HepG2 (cell line): ENCODE results near the gene ZFPL1. TPM values are rescaled to one million over a fixed set of nuclear protein-coding genes. Genes with fewer than 3 reads are reported as not detected.

ENCODE experiments used
- CENPT ChIP-seq: sonication (generic); formaldehyde crosslinking; IDR thresholded peaks from 2 replicates; pipeline ENCODE4 v1.8.0; 2022; ENCODE audit warnings: low read depth, mild to moderate bottlenecking, moderate library complexity, missing genetic modification reagents
- DBP ChIP-seq: sonication (generic); formaldehyde crosslinking; IDR thresholded peaks from 2 replicates; pipeline ENCODE4 v1.4.0; 2020; ENCODE audit warnings: missing genetic modification reagents; ENCODE audit errors: not compliant biosample characterization
- HDAC6 ChIP-seq: fragments of 200-600 bp; sonication (generic); IDR thresholded peaks from 2 replicates; pipeline ENCODE4 v1.7.0; 2017; ENCODE audit warnings: mild to moderate bottlenecking, antibody characterized with exemption, low read length, low read depth
- KLF16 ChIP-seq, 2 experiments: sonication (generic) in 1 of 2; formaldehyde crosslinking in 1 of 2; IDR thresholded peaks; 2 replicates each; pipeline versions ENCODE4 v1.6.1 to v1.8.0; 2016 to 2023; ENCODE audit warnings: missing genetic modification reagents in 2 of 2, missing compliant biosample characterization in 1 of 2
- RAD21 ChIP-seq: fragments of 450-650 bp; formaldehyde crosslinking; IDR thresholded peaks from 2 replicates; pipeline ENCODE4 v1.5.0; 2020; ENCODE audit warnings: mild to moderate bottlenecking
- SP4 ChIP-seq: sonication (generic); formaldehyde crosslinking; IDR thresholded peaks from 2 replicates; pipeline ENCODE4 v1.8.1; 2023; ENCODE audit warnings: mild to moderate bottlenecking, missing genetic modification reagents
- U2AF1 ChIP-seq: fragments of 200-400 bp; formaldehyde crosslinking; optimal IDR thresholded peaks from 2 replicates; pipeline ENCODE3; 2017; ENCODE audit warnings: mild to moderate bottlenecking, low read depth, low read length
- ZNF101 ChIP-seq: sonication (generic); formaldehyde crosslinking; IDR thresholded peaks from 2 replicates; pipeline ENCODE4 v1.4.0; 2020; ENCODE audit warnings: mild to moderate bottlenecking, low read depth, missing genetic modification reagents, borderline replicate concordance
- ZNF329 ChIP-seq: sonication (generic); formaldehyde crosslinking; IDR thresholded peaks from 2 replicates; pipeline ENCODE4 v1.9.0; 2021; ENCODE audit warnings: low read depth, mild to moderate bottlenecking, missing genetic modification reagents
- ZNF407 ChIP-seq: sonication (generic); formaldehyde crosslinking; IDR thresholded peaks from one replicate; pipeline ENCODE4 v1.5.1; 2020; ENCODE audit warnings: mild to moderate bottlenecking, missing genetic modification reagents; ENCODE audit errors: not compliant biosample characterization
- ZNF451 ChIP-seq: sonication (generic); formaldehyde crosslinking; IDR thresholded peaks from 2 replicates; pipeline ENCODE4 v1.5.0; 2020; ENCODE audit warnings: mild to moderate bottlenecking, missing genetic modification reagents
- ZNF501 ChIP-seq: sonication (generic); formaldehyde crosslinking; IDR thresholded peaks from 2 replicates; pipeline ENCODE4 v1.5.1; 2020; ENCODE audit warnings: mild to moderate bottlenecking, moderate library complexity, missing genetic modification reagents
- ZNF549 ChIP-seq: sonication (generic); formaldehyde crosslinking; IDR thresholded peaks from 2 replicates; pipeline ENCODE4 v1.5.0; 2020; ENCODE audit warnings: missing genetic modification reagents
- ZNF615 ChIP-seq: sonication (generic); formaldehyde crosslinking; IDR thresholded peaks from 2 replicates; pipeline ENCODE4 v1.5.0; 2020; ENCODE audit warnings: mild to moderate bottlenecking, missing genetic modification reagents, borderline replicate concordance
- ZNF672 ChIP-seq: sonication (generic); formaldehyde crosslinking; IDR thresholded peaks from 2 replicates; pipeline ENCODE4 v1.8.1; 2022; ENCODE audit warnings: missing genetic modification reagents
- ZNF777 ChIP-seq: sonication (generic); formaldehyde crosslinking; IDR thresholded peaks from 2 replicates; pipeline ENCODE4 v1.4.0; 2020; ENCODE audit warnings: missing genetic modification reagents
- polyA plus RNA-seq, 8 experiments: library from polyadenylated mRNA; depleted of rRNA in 3 of 8; stranded (reverse) in 7 of 8; unstranded in 1 of 8; fragments of >200 nt; fragmentation: Illumina TruSeq in 4 of 8; extraction: Trizol in 4 of 8; gene quantifications; 2 replicates each; pipeline versions ENCODE4 v1.2.1 to v1.2.3, GENCODE V29; 2011 to 2016; ENCODE audit warnings: low read depth in 4 of 8, missing spikeins in 1 of 8, mixed read lengths in 1 of 8; ENCODE audit not compliant: insufficient read depth in 1 of 8
- total RNA-seq, 5 experiments: library from RNA; depleted of rRNA; stranded (reverse); fragments of >200 nt; fragmentation: Illumina TruSeq; extraction: Trizol; gene quantifications; 2 replicates each; pipeline ENCODE4 v1.2.3, GENCODE V29; 2016; ENCODE audit warnings: low read depth in 1 of 5
- TF ChIP-seq, protein P1 (sequence below): sonication (generic); formaldehyde crosslinking; conservative IDR thresholded peaks from 2 replicates; pipeline ENCODE4 v1.4.0; 2020; ENCODE audit warnings: missing genetic modification reagents
- TF ChIP-seq, protein P2 (sequence below): sonication (generic); formaldehyde crosslinking; IDR thresholded peaks from 2 replicates; pipeline ENCODE4 v1.4.0; 2020; ENCODE audit warnings: missing genetic modification reagents, low read depth, mild to moderate bottlenecking, borderline replicate concordance

Gene ZFPL1
- total and polyA plus RNA-seq, 2 of the 13 experiments (the other 11 are each of a cell fraction or from before 2014, with no cell fraction given): 32.2 to 56.0 TPM

DNA sequence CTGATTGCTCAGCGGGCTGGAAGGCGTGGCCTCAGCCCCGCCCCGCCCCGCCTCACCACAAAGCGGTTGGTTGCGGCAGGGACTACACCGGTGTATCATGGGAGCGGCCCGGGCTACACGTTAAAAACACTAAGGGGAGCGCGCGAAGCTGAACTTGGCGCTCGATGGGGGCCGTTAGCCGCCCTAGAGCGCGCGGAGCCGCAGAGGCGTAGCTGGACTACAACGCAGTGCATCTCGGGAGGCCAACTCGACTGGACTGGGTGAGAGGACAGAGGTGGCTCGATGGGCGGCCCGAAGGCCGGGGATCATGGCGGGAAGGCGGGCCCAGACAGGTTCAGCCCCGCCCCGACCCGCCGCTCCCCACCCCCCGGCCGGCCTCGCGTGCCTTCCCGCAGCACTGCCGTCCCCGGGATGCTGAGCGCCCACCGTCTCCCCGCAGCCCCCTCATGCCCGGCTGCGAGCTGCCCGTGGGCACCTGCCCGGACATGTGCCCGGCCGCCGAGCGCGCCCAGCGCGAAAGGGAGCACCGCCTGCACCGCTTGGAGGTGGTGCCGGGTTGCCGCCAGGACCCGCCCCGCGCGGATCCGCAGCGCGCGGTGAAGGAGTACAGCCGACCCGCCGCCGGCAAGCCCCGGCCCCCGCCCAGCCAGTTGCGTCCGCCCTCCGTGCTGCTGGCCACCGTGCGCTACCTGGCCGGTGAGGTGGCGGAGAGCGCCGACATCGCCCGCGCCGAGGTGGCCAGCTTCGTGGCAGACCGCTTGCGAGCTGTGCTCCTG, 43.0 kb upstream of the ZFPL1 start, which contains the start of gene SAC3D1 (continued):
- TF ChIP-seq ZNF407 (no peak), HDAC6 (no peak), ZNF672 (0 out of 2 replicates have a peak, but pooled peaks have one; percentile 43), ZNF549 (no peak), ZNF329 (CRISPR knock-in tag) (0 out of 2 replicates have a peak, but pooled peaks have one; percentile 59), CENPT (no peak), DBP (peak; percentile 39), ZNF501 (CRISPR knock-in tag) (peak; percentile 71; the same call in 1 of the 2 replicates), U2AF1 (no peak), KLF16 (CRISPR knock-in tag; IDR thresholded peaks at IDR 0.05) (peak in 1 of 2 experiments; percentile 46; a peak in 2 of 4 replicates), ZNF615 (CRISPR knock-in tag) (no peak), SP4 (CRISPR knock-in tag) (peak; percentile 66), RAD21 (CRISPR knock-in tag) (peak; percentile 44), ZNF777 (peak; percentile 65), ZNF451 (CRISPR knock-in tag) (peak; percentile 51; the same call in 1 of the 2 replicates), ZNF101 (no peak)
- TF ChIP-seq, protein P1, sequence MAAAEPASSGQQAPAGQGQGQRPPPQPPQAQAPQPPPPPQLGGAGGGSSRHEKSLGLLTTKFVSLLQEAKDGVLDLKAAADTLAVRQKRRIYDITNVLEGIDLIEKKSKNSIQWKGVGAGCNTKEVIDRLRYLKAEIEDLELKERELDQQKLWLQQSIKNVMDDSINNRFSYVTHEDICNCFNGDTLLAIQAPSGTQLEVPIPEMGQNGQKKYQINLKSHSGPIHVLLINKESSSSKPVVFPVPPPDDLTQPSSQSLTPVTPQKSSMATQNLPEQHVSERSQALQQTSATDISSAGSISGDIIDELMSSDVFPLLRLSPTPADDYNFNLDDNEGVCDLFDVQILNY (CRISPR knock-in tag): peak; percentile 88
- TF ChIP-seq, protein P2, sequence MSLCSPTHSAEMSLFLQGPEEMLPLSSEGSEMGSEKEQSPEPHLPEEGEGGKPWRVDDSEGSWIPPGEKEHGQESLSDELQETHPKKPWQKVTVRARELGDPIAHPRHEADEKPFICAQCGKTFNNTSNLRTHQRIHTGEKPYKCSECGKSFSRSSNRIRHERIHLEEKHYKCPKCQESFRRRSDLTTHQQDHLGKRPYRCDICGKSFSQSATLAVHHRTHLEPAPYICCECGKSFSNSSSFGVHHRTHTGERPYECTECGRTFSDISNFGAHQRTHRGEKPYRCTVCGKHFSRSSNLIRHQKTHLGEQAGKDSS (CRISPR knock-in tag): no peak
